HG03520 (cell line): ENCODE measurements around the gene COL8A2.

Source experiments
- ATAC-seq: cut with Tn5 transposase; IDR thresholded peaks from one replicate; pipeline ENCODE4 v1.9.1; 2021; ENCODE audit warnings: mild to moderate bottlenecking, moderate library complexity; ENCODE audit not compliant: unreplicated experiment

Gene COL8A2

DNA sequence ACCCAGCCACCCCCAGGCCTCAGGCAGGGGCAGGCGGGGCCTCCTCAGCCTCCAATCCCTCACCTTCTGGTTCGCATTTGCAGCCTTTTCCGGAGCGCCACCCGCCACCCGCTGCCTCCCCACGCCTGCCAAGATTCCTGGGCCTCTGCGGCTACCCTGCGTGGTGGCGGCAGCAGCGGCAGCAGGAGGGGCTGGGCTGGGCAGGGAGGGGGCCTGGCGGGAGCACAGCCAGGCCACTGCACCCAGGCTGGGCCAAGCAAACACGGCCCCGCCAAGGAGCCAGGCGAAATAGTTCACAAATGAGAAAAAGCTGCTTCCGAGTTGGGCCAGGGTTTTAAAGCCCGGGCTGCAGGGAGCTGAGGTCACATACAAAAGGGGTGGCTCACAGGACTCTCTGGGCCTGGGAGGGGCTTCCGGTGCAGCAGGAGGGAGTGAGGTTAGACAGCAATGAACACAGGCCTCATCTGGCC, 9.8 kb downstream of the COL8A2 start:
- ATAC-seq: no peak

- no peak for ATAC-seq
These were observed 10.7 kb downstream of the COL8A2 start for GRCh38 chr1:36114371-36114770.

- ATAC-seq: no peak
These were observed 12.2 kb downstream of the COL8A2 start for GRCh38 chr1:36112823-36113222.

- no peak for ATAC-seq
These were observed 13.9 kb downstream of the COL8A2 start for GRCh38 chr1:36111151-36111550.

DNA sequence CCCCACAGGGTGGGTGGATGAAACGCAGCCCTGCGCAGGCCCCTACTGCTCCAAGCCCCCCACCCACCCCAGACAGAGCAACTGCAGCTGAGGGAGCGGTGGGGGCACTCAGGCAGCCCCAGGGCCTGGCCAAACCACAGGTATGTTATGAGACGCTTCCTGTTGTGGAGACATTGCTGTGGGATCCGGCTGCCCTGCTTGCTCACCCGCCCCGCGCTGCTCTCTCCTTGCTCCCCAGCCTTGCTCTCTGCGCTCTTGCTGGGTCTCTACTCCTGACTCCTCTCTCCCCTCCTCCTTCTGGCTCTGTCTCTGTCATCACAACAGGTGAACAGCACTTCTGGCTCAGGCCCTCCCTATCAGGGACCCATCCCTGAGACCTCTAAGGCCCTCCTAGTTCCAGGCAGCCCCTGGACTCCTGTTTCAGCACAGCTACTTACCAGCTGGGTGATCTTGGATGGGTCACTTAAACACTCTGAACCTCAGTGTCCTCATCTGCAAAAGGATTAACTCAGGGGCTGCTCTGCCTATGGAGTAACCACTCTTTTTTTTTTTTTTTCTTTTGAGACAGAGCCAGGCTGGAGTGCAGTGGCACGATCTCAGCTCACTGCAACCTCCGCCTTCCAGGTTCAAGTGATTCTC, 15.9 kb downstream of the COL8A2 start:
- ATAC-seq: no peak

GRCh38 chr1:36108314-36108713, 16.7 kb downstream of the COL8A2 start:
- ATAC-seq: no peak

DNA sequence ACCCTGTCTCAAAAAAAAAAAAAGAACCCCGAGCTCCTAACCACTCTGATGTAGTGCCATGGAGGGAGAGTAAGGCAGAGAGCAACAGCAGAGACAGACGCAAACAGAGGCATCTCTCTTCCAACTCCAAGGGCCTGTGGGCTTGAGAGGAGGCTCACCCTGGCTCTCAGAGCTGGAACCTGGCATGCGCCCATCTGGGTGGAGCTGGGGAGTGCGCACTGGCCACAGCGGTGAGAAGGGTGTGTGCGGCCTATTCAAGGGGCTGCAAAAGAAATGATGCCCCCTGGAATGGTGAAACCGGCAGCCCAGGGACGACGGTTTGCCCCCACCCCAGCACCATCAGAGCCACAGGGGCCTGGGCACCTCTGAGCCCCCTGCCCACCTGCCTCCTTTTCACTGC, 17.6 kb downstream of the COL8A2 start:
- no peak for ATAC-seq

GRCh38 chr1:36106269-36106668, 18.8 kb downstream of the COL8A2 start:
- no peak for ATAC-seq

DNA sequence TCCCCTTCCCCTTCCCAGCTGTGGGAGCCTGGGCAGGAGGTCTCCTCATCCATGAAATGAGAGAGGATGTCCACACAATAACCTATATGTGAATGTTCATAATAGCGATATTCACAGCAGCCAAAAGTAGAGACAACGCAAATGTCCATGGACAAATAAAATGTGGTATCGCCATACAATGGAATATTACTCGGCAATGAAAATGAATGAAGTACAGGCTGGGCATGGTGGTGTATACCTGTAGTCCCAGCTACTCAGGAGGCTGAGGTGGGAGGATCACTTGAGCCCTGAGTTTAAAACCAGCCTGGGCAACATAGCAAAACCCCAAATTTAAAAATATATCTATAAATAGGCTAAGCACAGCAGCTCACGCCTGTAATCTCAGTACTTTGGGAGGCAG, 23.5 kb downstream of the COL8A2 start:
- no peak for ATAC-seq

DNA sequence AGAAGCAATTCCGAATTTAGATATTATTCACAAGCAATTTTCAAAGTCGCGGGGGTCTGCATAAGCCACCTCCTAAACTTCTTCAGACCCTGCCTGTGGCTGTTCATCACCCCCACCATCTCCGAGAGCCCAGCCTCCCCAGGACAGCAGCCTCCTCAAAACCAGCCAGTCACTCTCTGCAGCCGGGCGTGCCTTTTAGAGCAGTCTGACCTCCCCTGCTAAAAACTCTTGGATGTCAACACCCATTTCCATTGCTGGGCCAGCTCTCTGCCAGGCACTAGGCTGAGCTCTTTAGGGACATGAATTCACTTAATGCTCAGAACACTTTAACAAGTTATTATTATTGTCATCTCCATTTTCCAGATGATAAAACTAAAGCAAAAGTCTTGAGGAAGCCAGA, 24.6 kb downstream of the COL8A2 start:
- ATAC-seq: no peak

- ATAC-seq: no peak
These were observed 25.2 kb downstream of the COL8A2 start for GRCh38 chr1:36099681-36100341.

DNA sequence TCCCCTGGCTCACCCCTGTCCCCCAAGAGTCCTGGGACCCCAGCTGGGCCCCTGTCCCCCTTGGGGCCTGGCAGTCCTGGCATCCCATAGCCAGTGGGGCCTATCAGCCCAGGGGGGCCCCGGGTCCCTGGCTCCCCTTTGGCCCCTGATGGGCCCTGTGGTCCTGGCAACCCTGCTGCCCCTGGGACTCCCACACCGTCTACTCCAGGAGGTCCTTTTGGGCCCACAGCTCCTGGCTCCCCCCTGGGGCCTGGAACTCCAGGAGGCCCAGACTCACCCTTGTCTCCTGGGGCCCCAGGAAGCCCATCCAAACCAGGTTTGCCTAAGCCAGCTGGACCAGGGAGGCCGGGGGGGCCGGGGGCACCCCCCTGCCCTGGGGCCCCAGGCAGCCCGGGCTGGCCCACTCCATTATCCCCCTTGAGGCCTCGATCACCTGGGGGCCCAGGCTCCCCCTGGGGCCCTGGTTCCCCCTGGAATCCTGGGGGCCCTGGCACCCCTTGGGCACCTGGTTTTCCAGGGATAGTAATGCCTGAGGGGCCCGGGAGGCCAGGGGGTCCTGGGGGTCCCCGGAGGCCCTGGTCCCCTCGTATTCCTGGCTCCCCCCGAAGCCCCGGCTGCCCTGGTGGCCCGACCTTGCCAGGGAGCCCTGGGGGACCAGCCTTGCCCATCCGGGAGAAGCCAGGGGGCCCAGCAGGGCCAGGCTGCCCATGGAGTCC, 26.2 kb downstream of the COL8A2 start:
- no peak for ATAC-seq

- no peak for ATAC-seq
These were observed 27.1 kb downstream of the COL8A2 start for GRCh38 chr1:36097693-36098585.

DNA sequence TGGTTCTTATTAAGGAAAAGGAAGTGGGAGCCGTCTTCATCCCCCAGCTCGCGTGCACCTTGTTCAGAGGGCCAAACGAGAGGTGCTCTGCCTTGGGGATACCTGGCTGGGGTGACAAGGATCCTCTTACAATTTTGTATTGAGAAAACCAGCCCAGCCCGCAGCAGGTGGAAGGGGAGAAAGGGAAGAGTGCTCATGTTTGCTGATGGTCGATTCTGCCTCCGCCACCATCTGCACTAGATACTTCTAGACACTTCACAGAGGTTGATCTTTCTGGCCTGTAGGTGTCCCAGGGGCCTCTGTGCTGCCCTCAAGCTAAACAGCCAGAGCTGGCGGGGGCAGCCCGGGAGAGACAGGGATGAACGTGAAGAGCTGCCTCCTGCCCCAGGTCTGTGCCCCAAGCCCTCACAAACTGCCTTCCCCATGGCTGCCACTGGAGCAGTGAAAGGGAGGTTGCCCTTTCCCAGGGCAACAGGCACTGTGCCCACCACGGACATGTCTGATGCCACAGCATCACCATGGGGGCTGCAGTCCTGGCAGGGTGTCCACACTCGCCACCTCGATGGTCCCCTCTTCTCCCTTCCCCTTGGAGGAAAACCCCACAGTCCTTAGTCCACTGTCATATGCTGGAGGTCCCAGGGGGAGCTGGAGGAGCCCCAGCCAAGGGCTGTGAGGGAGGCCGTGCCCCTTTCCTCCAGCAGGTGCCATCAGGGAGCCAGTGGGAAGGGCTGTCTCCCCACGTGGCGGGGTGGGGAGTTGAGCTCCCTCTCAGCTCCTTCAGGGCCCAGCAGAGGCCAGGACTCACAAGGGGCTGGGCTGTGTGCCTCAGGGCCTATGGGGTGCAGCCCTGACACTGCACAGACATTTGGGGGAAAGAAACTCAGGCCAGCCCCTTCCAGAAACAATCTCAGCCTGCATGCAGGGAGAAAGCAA, 28.3 kb downstream of the COL8A2 start:
- no peak for ATAC-seq

- ATAC-seq: no peak
These were observed 29.1 kb downstream of the COL8A2 start for GRCh38 chr1:36095760-36096405.

- no peak for ATAC-seq
These were observed 30.4 kb downstream of the COL8A2 start for GRCh38 chr1:36094621-36095061.

- ATAC-seq: no peak
These were observed 31.1 kb downstream of the COL8A2 start for GRCh38 chr1:36093929-36094328.

DNA sequence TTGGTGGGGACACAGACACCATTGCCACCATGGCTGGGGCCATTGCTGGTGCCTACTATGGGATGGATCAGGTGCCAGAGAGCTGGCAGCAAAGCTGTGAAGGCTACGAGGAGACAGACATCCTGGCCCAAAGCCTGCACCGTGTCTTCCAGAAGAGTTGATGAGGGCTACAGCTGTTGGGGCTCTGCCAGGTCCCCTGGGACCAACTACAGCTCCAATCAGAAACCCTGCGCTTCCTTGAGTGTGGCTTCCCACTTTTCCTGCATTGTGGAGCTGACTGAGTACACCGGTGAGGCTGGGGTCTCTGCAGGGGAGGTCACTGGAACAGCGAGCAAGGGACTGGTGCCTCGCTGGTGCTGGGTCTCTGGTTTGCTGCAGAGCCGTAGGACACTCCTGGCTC, 31.8 kb downstream of the COL8A2 start:
- no peak for ATAC-seq

GRCh38 chr1:36092798-36093185, 32.2 kb downstream of the COL8A2 start:
- no peak for ATAC-seq
